OCI-LY3 (cell line): Measurements from ENCODE around the gene CHMP4B.

ENCODE experiments used
- EZH2phosphoT487 ChIP-seq: fragments of 200-600 bp; shearing (Covaris generic); IDR thresholded peaks from 2 replicates; pipeline ENCODE4 v1.6.1; 2018; ENCODE audit warnings: antibody characterized with exemption, mixed run types, low read depth
- TF ChIP-seq, protein P1 (sequence below): fragments of 200-600, 300-600 bp; sonication (generic); IDR thresholded peaks from 2 replicates; pipeline ENCODE4 v1.5.1; 2014; ENCODE audit warnings: antibody characterized with exemption, low read length, low read depth

DNA sequence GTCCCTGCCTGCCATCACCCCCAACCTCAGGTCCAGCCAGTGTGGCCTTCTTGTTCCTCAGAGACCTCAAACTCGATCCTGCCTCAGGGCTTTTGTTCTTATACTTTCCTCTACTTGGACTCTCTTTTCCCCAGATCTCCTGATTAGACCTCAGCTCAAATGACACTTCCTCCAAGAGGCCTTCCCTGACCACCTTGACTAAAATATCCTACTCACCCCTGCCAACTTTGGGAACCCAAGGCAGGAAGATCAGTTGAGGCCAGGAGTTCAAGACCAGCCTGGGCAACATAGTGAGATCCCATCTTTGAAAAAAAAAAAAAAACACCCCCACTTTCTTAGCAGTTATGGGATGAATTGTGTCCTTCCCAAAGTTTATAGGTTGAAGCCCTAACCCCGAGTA is 73.5 kb downstream of the CHMP4B start:
- TF ChIP-seq, protein P1, sequence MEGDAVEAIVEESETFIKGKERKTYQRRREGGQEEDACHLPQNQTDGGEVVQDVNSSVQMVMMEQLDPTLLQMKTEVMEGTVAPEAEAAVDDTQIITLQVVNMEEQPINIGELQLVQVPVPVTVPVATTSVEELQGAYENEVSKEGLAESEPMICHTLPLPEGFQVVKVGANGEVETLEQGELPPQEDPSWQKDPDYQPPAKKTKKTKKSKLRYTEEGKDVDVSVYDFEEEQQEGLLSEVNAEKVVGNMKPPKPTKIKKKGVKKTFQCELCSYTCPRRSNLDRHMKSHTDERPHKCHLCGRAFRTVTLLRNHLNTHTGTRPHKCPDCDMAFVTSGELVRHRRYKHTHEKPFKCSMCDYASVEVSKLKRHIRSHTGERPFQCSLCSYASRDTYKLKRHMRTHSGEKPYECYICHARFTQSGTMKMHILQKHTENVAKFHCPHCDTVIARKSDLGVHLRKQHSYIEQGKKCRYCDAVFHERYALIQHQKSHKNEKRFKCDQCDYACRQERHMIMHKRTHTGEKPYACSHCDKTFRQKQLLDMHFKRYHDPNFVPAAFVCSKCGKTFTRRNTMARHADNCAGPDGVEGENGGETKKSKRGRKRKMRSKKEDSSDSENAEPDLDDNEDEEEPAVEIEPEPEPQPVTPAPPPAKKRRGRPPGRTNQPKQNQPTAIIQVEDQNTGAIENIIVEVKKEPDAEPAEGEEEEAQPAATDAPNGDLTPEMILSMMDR: no peak
- no peak for TF ChIP-seq EZH2phosphoT487
